K562 (cell line): ENCODE results near the gene PDGFD. TPM values are rescaled to one million over a fixed set of nuclear protein-coding genes. Genes with fewer than 3 reads are reported as not detected.

Experiments used
- ATAC-seq: fragments of 200-7000 bp; cut with Tn5 transposase; 3 replicates; pipeline ENCODE4 v1.9.1; 2020; ENCODE audit warnings: moderate library complexity
- BruUV-seq: library from RNA; stranded (reverse); fragments of 400-500 nt; replicated peaks from 2 replicates; lab custom pipeline; 2021; lab: Mats Ljungman, UMichigan
- CTCF ChIA-PET: fragments of 300-600 bp; formaldehyde crosslinking; extraction: SDS; loops from one replicate; lab custom pipeline; 2021; ENCODE audit warnings: low intra/inter-chr PET ratio; lab: Yijun Ruan, JAX
- POLR2A ChIA-PET: fragments of 300-600, 350-650 bp; sonication (Branson Sonifier 250); formaldehyde crosslinking; extraction: SDS; loops from one replicate; lab custom pipeline; 2021; ENCODE audit warnings: antibody characterized with exemption, inconsistent platforms; lab: Yijun Ruan, JAX
- DNase-seq, 4 experiments: peaks; one replicate each; pipeline versions ENCODE4 v3.0.0 to v3.0.0-alpha.2; 2011 to 2018; ENCODE audit warnings: low spot score in 3 of 4, mixed read lengths in 3 of 4; ENCODE audit errors: extremely low read depth in 1 of 4
- FAIRE-seq: peaks from 2 replicates; lab custom pipeline; 2011; peaks lifted over from hg19 to GRCh38; lab: Jason Lieb, UNC
- H2AFZ ChIP-seq: 2 replicates; pipeline ENCODE4 v1.6.0; 2011; ENCODE audit warnings: low read depth, low read length, control low read depth, inconsistent platforms
- H3K27ac ChIP-seq: fragments of 200-600 bp; 3 replicates; pipeline ENCODE4 v1.8.0; 2011; ENCODE audit warnings: low read depth, mild to moderate bottlenecking, control low read depth, inconsistent platforms, low read length, moderate library complexity, mixed read lengths; ENCODE audit errors: extremely low read depth
- H3K27me3 ChIP-seq, 2 experiments: fragments of 300-600 bp in 1 of 2; 2 replicates in 1 of 2; 3 replicates in 1 of 2; pipeline versions ENCODE4 v1.6.0 to v1.8.0; 2011; ENCODE audit warnings: inconsistent platforms in 2 of 2, low read length in 2 of 2, mild to moderate bottlenecking in 1 of 2, mixed read lengths in 1 of 2, moderate library complexity in 1 of 2; ENCODE audit not compliant: control insufficient read depth in 2 of 2, insufficient read depth in 2 of 2
- H3K36me3 ChIP-seq: fragments of 300-600 bp; 3 replicates; pipeline ENCODE4 v1.8.0; 2011; ENCODE audit warnings: mild to moderate bottlenecking, low read length, inconsistent platforms; ENCODE audit not compliant: control insufficient read depth, insufficient read depth
- H3K4me1 ChIP-seq, 2 experiments: fragments of 200-600 bp in 1 of 2; replicated peaks in 1 of 2; 2 replicates in 1 of 2; 3 replicates in 1 of 2; pipeline versions ENCODE4 v1.5.1 to v1.8.0; 2011; ENCODE audit warnings: inconsistent platforms in 2 of 2, low read length in 2 of 2, mild to moderate bottlenecking in 1 of 2, mixed read lengths in 1 of 2, moderate library complexity in 1 of 2; ENCODE audit not compliant: control insufficient read depth in 2 of 2, insufficient read depth in 2 of 2
- H3K4me2 ChIP-seq: 2 replicates; pipeline ENCODE4 v1.6.1; 2011; ENCODE audit warnings: low read length, control low read depth, inconsistent platforms, mixed read lengths; ENCODE audit not compliant: insufficient read depth
- H3K4me3 ChIP-seq: fragments of 200-600 bp; sonication (generic), shearing (Covaris generic); 2 replicates; pipeline ENCODE4 v1.5.1; 2016; ENCODE audit warnings: control low read depth, inconsistent platforms
- H3K79me2 ChIP-seq: fragments of 200-600 bp; 3 replicates; pipeline ENCODE4 v1.8.0; 2011; ENCODE audit warnings: low read length, inconsistent platforms; ENCODE audit not compliant: control insufficient read depth, insufficient read depth
- H3K9ac ChIP-seq, 2 experiments: 2 replicates each; pipeline versions ENCODE4 v1.6.0 to v1.6.1; 2011; ENCODE audit warnings: low read depth in 2 of 2, low read length in 2 of 2, control low read depth in 1 of 2, inconsistent platforms in 1 of 2, mild to moderate bottlenecking in 1 of 2, mixed read lengths in 1 of 2; ENCODE audit not compliant: insufficient read depth in 1 of 2
- H3K9me1 ChIP-seq: one replicate; pipeline ENCODE4 v1.6.0; 2011; ENCODE audit warnings: inconsistent platforms, mild to moderate bottlenecking, low read length, moderate library complexity; ENCODE audit not compliant: control insufficient read depth, insufficient read depth
- H3K9me3 ChIP-seq: replicated peaks from 2 replicates; pipeline ENCODE4 v1.5.1; 2011; ENCODE audit warnings: low read depth, low read length, inconsistent platforms; ENCODE audit not compliant: control insufficient read depth, insufficient read depth
- H4K20me1 ChIP-seq: replicated peaks from 2 replicates; pipeline ENCODE4 v1.6.1; 2011; ENCODE audit warnings: low read length, inconsistent platforms, mixed read lengths; ENCODE audit not compliant: control insufficient read depth, insufficient read depth
- BACH1 ChIP-seq: fragments of 200-800 bp; sonication (Bioruptor generic); IDR thresholded peaks from 2 replicates; pipeline ENCODE4 v1.6.1; 2016; ENCODE audit warnings: missing genetic modification characterization, missing compliant biosample characterization
- BDP1 ChIP-seq: IDR thresholded peaks from 3 replicates; pipeline ENCODE4 v1.6.1; 2011; ENCODE audit not compliant: insufficient read length, insufficient read depth
- ETV5 ChIP-seq: sonication (generic); formaldehyde crosslinking; IDR thresholded peaks from 2 replicates; pipeline ENCODE4 v1.4.0; 2020; ENCODE audit warnings: low read depth, mild to moderate bottlenecking, missing genetic modification reagents
- EWSR1 ChIP-seq: fragments of 450-650 bp; IDR thresholded peaks from 2 replicates; pipeline ENCODE4 v1.6.1; 2018; ENCODE audit warnings: borderline replicate concordance, mild to moderate bottlenecking, low read depth, moderate library complexity; ENCODE audit not compliant: partially characterized antibody
- GTF2E2 ChIP-seq: fragments of 200-800 bp; sonication (Bioruptor generic); IDR thresholded peaks from 2 replicates; pipeline ENCODE4 v1.6.1; 2016; ENCODE audit warnings: missing genetic modification characterization, missing compliant biosample characterization
- HMG20A ChIP-seq: fragments of 450-650 bp; formaldehyde crosslinking; conservative IDR thresholded peaks from 2 replicates; pipeline ENCODE4 v1.4.0; 2020; ENCODE audit warnings: mild to moderate bottlenecking, mixed read lengths
- L3MBTL2 ChIP-seq: fragments of 450-650 bp; IDR thresholded peaks from 2 replicates; pipeline ENCODE4 v1.6.1; 2016; ENCODE audit warnings: mild to moderate bottlenecking, moderate library complexity
- MEF2A ChIP-seq: IDR thresholded peaks from 2 replicates; pipeline ENCODE4 v1.6.1; 2011; ENCODE audit warnings: low read depth, mild to moderate bottlenecking, low read length, moderate library complexity; ENCODE audit not compliant: control insufficient read depth
- RBM25 ChIP-seq: fragments of 200-400 bp; formaldehyde crosslinking; IDR thresholded peaks from 2 replicates; pipeline ENCODE4 v1.6.1; 2018; ENCODE audit warnings: low read length, low read depth, moderate library complexity; ENCODE audit not compliant: severe bottlenecking
- TBL1XR1 ChIP-seq, 2 experiments: IDR thresholded peaks; 2 replicates each; pipeline ENCODE4 v1.6.1; 2012; ENCODE audit warnings: improper control_type of control experiment in 2 of 2, low read length in 2 of 2, mild to moderate bottlenecking in 1 of 2
- TCF7 ChIP-seq: sonication (generic); IDR thresholded peaks from 2 replicates; pipeline ENCODE4 v1.6.1; 2016; ENCODE audit warnings: antibody characterized with exemption, borderline replicate concordance
- YBX1 ChIP-seq: fragments of 450-650 bp; IDR thresholded peaks from 2 replicates; pipeline ENCODE4 v1.7.1; 2016; ENCODE audit warnings: mild to moderate bottlenecking
- ZBTB49 ChIP-seq: sonication (generic); formaldehyde crosslinking; IDR thresholded peaks from 2 replicates; pipeline ENCODE4 v1.8.0; 2022; ENCODE audit warnings: missing genetic modification reagents, mild to moderate bottlenecking, borderline replicate concordance
- ZNF398 ChIP-seq: fragments of 250-450 bp; sonication (Bioruptor Pico); IDR thresholded peaks from 2 replicates; pipeline ENCODE4 v1.8.0; 2021; ENCODE audit warnings: moderate library complexity, mild to moderate bottlenecking, inconsistent platforms
- ZNF785 ChIP-seq: fragments of 250-450 bp; sonication (Bioruptor Pico); IDR thresholded peaks from 2 replicates; pipeline ENCODE4 v1.4.0; 2020; ENCODE audit warnings: mild to moderate bottlenecking
- WGBS: fragments of 100-300 bp; shearing (Covaris generic); methylation state at CpG from one replicate; pipeline ENCODE4 v1.1.6; 2016; ENCODE audit warnings: low coverage, mixed read lengths; ENCODE audit not compliant: insufficient coverage; ENCODE audit errors: missing lambda C conversion rate; 5-methylcytosine and 5-hydroxymethylcytosine counted together
- in situ Hi-C: fragments of 300-500 bp; cut with MboI; formaldehyde crosslinking; loops from 4 replicates; pipeline ENCODE4 v1.15.0; 2018; ENCODE audit warnings: inconsistent platforms, mixed read lengths
- intact Hi-C: fragments of 100-400 bp; cut with micrococcal nuclease; formaldehyde crosslinking; loops from 2 replicates; pipeline ENCODE4 v1.14.2; 2022
- polyA plus RNA-seq, 8 experiments: library from polyadenylated mRNA; depleted of rRNA in 4 of 8; stranded (reverse) in 5 of 8; unstranded in 3 of 8; fragments of >200 nt; fragmentation: Nextera tagmentation in 2 of 8; fragmentation: Illumina TruSeq in 1 of 8; extraction: Ambion mirVana in 2 of 8; extraction: Trizol in 1 of 8; gene quantifications; 2 replicates each; pipeline versions ENCODE4 v1.2.1 to v1.2.3, GENCODE V29; 2011 to 2014; ENCODE audit warnings: inconsistent platforms in 1 of 8, missing spikeins in 1 of 8
- total RNA-seq, 7 experiments: library from RNA; depleted of rRNA in 6 of 7; stranded (reverse); fragments of >200 nt in 6 of 7; fragmentation: Illumina TruSeq in 2 of 7; extraction: Trizol in 2 of 7; gene quantifications; 2 replicates each; pipeline versions ENCODE4 v1.2.1 to v1.2.3, GENCODE V29; 2011 to 2021; ENCODE audit warnings: low replicate concordance in 1 of 7
- TF ChIP-seq, protein P1 (sequence below): sonication (generic); formaldehyde crosslinking; IDR thresholded peaks from 2 replicates; pipeline ENCODE4 v1.8.0; 2022; ENCODE audit warnings: mild to moderate bottlenecking, missing genetic modification reagents

Gene PDGFD
- total and polyA plus RNA-seq, 9 of the 15 experiments (the other 6 are each of a cell fraction or from before 2014, with no cell fraction given), result 0.11 TPM; not detected in 8

DNA sequence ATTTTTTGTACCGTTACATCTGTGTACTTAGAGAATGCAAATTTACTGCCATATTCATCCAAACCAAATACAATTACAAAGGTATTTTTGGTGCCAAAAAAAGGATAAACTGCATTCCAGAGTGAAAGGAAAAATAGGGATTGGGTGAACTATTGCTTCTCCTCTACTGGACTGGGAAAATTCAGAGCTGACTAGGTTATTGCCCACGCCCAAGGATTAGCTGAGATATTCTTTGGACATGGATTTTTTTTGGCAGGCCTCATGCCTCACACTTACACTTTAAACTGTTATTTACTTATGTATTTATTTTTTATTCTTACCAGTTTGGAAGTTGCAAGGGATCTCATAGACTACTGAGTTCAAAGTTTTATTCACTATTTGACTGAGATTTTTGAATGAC lies 203.8 kb downstream of the PDGFD start:
- Histone ChIP-seq H2AFZ (no peak overlapping the region), H3K36me3 (no peaks in the 10 kb centered on the region), H3K4me1 (no peaks in the 10 kb centered on the region), H3K9me3 (no peaks in the 10 kb centered on the region), H4K20me1 (no peaks in the 10 kb centered on the region), H3K27me3 (no peaks in the 10 kb centered on the region), H3K79me2 (no peaks in the 10 kb centered on the region), H3K4me2 (no peak overlapping the region), H3K9ac (no peak overlapping the region), H3K4me3 (no peak overlapping the region), H3K9me1 (no peaks in the 10 kb centered on the region), H3K27ac (no peak overlapping the region)
- 0% methylated on average over 2 of the region's 2 CpGs for WGBS
- no peak for FAIRE-seq
- no TSS peak for BruUV-seq
- CTCF ChIA-PET, result no interaction called here
- no peak for DNase-seq
- intact Hi-C loops (no loop called here), in situ Hi-C loops (no loop called here)
- ATAC-seq, result no peak
- POLR2A ChIA-PET, result no interaction called here
- TF ChIP-seq RBM25 (no peak), BACH1 (no peak), BDP1 (no peak), EWSR1 (no peak), HMG20A (CRISPR knock-in tag) (no peak), ZBTB49 (CRISPR knock-in tag) (no peak), TCF7 (no peak), TBL1XR1 (IDR thresholded peaks at IDR 0.05; ENCODE audit: low read length in 2 of 2) (no peak), ZNF398 (CRISPR knock-in tag) (no peak), ZNF785 (no peak), ETV5 (no peak), YBX1 (no peak), MEF2A (no peak), GTF2E2 (tag) (no peak), L3MBTL2 (no peak)
- TF ChIP-seq, protein P1, sequence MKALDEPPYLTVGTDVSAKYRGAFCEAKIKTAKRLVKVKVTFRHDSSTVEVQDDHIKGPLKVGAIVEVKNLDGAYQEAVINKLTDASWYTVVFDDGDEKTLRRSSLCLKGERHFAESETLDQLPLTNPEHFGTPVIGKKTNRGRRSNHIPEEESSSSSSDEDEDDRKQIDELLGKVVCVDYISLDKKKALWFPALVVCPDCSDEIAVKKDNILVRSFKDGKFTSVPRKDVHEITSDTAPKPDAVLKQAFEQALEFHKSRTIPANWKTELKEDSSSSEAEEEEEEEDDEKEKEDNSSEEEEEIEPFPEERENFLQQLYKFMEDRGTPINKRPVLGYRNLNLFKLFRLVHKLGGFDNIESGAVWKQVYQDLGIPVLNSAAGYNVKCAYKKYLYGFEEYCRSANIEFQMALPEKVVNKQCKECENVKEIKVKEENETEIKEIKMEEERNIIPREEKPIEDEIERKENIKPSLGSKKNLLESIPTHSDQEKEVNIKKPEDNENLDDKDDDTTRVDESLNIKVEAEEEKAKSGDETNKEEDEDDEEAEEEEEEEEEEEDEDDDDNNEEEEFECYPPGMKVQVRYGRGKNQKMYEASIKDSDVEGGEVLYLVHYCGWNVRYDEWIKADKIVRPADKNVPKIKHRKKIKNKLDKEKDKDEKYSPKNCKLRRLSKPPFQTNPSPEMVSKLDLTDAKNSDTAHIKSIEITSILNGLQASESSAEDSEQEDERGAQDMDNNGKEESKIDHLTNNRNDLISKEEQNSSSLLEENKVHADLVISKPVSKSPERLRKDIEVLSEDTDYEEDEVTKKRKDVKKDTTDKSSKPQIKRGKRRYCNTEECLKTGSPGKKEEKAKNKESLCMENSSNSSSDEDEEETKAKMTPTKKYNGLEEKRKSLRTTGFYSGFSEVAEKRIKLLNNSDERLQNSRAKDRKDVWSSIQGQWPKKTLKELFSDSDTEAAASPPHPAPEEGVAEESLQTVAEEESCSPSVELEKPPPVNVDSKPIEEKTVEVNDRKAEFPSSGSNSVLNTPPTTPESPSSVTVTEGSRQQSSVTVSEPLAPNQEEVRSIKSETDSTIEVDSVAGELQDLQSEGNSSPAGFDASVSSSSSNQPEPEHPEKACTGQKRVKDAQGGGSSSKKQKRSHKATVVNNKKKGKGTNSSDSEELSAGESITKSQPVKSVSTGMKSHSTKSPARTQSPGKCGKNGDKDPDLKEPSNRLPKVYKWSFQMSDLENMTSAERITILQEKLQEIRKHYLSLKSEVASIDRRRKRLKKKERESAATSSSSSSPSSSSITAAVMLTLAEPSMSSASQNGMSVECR, result no peak
